HEK293 (cell line): ENCODE data around the gene DBF4.

ENCODE experiments used
- CTCF ChIA-PET: fragments of 350-600 bp; formaldehyde crosslinking; extraction: SDS; loops from one replicate; lab custom pipeline; 2021; ENCODE audit warnings: antibody characterized with exemption; lab: Yijun Ruan, JAX
- POLR2A ChIA-PET: fragments of 300-600 bp; formaldehyde crosslinking; extraction: SDS; loops from one replicate; lab custom pipeline; 2020; ENCODE audit warnings: antibody characterized with exemption, inconsistent platforms; lab: Yijun Ruan, JAX
- H3K27ac ChIP-seq: fragments of 200-500 bp; sonication (Bioruptor generic); 2 replicates; pipeline ENCODE4 v1.5.1; 2014; ENCODE audit warnings: low read depth, low read length, control low read depth, inconsistent platforms; ENCODE audit errors: extremely low read depth
- H3K36me3 ChIP-seq, 2 experiments: fragments of 200-500 bp in 1 of 2; sonication (Bioruptor generic) in 1 of 2; 1 replicate in 1 of 2; 2 replicates in 1 of 2; pipeline ENCODE4 v1.5.1; 2014 to 2017; ENCODE audit warnings: inconsistent platforms in 2 of 2, low read length in 2 of 2; ENCODE audit not compliant: control insufficient read depth in 2 of 2, insufficient read depth in 1 of 2
- H3K4me1 ChIP-seq: fragments of 200-500 bp; sonication (Bioruptor generic); 2 replicates; pipeline ENCODE4 v1.5.1; 2014; ENCODE audit warnings: mild to moderate bottlenecking, low read length, inconsistent platforms; ENCODE audit not compliant: control insufficient read depth, insufficient read depth
- H3K4me3 ChIP-seq: 2 replicates; pipeline ENCODE4 v1.5.1; 2011; ENCODE audit warnings: low read depth, mild to moderate bottlenecking, control low read depth, low read length, moderate library complexity
- H3K9me3 ChIP-seq: fragments of 200-500 bp; sonication (Bioruptor generic); 2 replicates; pipeline ENCODE4 v1.5.1; 2014; ENCODE audit warnings: low read depth, low read length, inconsistent platforms; ENCODE audit not compliant: control insufficient read depth, insufficient read depth
- GLIS1 ChIP-seq: fragments of 450-650 bp; formaldehyde crosslinking; IDR thresholded peaks from 2 replicates; pipeline ENCODE4 v1.5.1; 2016; ENCODE audit warnings: missing biosample characterization, missing genetic modification characterization
- GLIS2 ChIP-seq: fragments of 450-650 bp; formaldehyde crosslinking; IDR thresholded peaks from 2 replicates; pipeline ENCODE4 v1.5.1; 2016; ENCODE audit warnings: missing biosample characterization, missing genetic modification characterization
- KLF8 ChIP-seq: fragments of 450-650 bp; formaldehyde crosslinking; IDR thresholded peaks from 2 replicates; pipeline ENCODE4 v1.5.1; 2016; ENCODE audit warnings: missing biosample characterization, missing genetic modification characterization
- TRIM28 ChIP-seq: IDR thresholded peaks from 2 replicates; pipeline ENCODE4 v1.6.1; 2011; ENCODE audit warnings: low read length, control low read depth, borderline replicate concordance
- ZBTB17 ChIP-seq: fragments of 450-650 bp; formaldehyde crosslinking; IDR thresholded peaks from 2 replicates; pipeline ENCODE4 v1.5.1; 2016; ENCODE audit warnings: missing biosample characterization, missing genetic modification characterization
- ZBTB7A ChIP-seq: fragments of 450-650 bp; formaldehyde crosslinking; IDR thresholded peaks from 2 replicates; pipeline ENCODE4 v1.5.1; 2016; ENCODE audit warnings: low read depth, missing biosample characterization, missing genetic modification characterization
- ZBTB8A ChIP-seq: fragments of 450-650 bp; formaldehyde crosslinking; IDR thresholded peaks from 2 replicates; pipeline ENCODE4 v1.5.1; 2016; ENCODE audit warnings: missing biosample characterization, missing genetic modification characterization
- ZEB2 ChIP-seq: fragments of 450-650 bp; formaldehyde crosslinking; IDR thresholded peaks from 2 replicates; pipeline ENCODE4 v1.5.1; 2016; ENCODE audit warnings: missing biosample characterization, missing genetic modification characterization
- ZIC2 ChIP-seq: fragments of 450-650 bp; formaldehyde crosslinking; IDR thresholded peaks from 2 replicates; pipeline ENCODE4 v1.5.1; 2016; ENCODE audit warnings: missing biosample characterization, missing genetic modification characterization
- ZNF138 ChIP-seq: fragments of 450-650 bp; formaldehyde crosslinking; IDR thresholded peaks from 2 replicates; pipeline ENCODE4 v1.5.1; 2016; ENCODE audit warnings: missing biosample characterization, missing genetic modification characterization, borderline replicate concordance
- ZNF19 ChIP-seq: fragments of 450-650 bp; formaldehyde crosslinking; IDR thresholded peaks from 2 replicates; pipeline ENCODE4; 2016; ENCODE audit warnings: missing biosample characterization, missing genetic modification characterization, low read depth
- ZNF2 ChIP-seq: fragments of 450-650 bp; formaldehyde crosslinking; IDR thresholded peaks from 2 replicates; pipeline ENCODE4 v1.5.1; 2016; ENCODE audit warnings: missing biosample characterization, missing genetic modification characterization
- ZNF223 ChIP-seq: fragments of 450-650 bp; formaldehyde crosslinking; IDR thresholded peaks from 2 replicates; pipeline ENCODE4 v1.5.1; 2016; ENCODE audit warnings: missing biosample characterization, missing genetic modification characterization
- ZNF23 ChIP-seq: fragments of 450-650 bp; formaldehyde crosslinking; IDR thresholded peaks from 2 replicates; pipeline ENCODE4 v1.5.1; 2016; ENCODE audit warnings: missing biosample characterization, missing genetic modification characterization, borderline replicate concordance
- ZNF341 ChIP-seq: fragments of 450-650 bp; formaldehyde crosslinking; IDR thresholded peaks from 2 replicates; pipeline ENCODE4; 2016; ENCODE audit warnings: low read depth, missing biosample characterization, missing genetic modification characterization
- ZNF366 ChIP-seq: fragments of 450-650 bp; formaldehyde crosslinking; conservative IDR thresholded peaks from 2 replicates; pipeline ENCODE4 v1.5.1; 2016; ENCODE audit warnings: missing biosample characterization, missing genetic modification characterization
- ZNF394 ChIP-seq: fragments of 450-650 bp; formaldehyde crosslinking; IDR thresholded peaks from 2 replicates; pipeline ENCODE4 v1.5.1; 2016; ENCODE audit warnings: missing biosample characterization, missing genetic modification characterization, mild to moderate bottlenecking, moderate library complexity, borderline replicate concordance
- ZNF473 ChIP-seq: fragments of 450-650 bp; formaldehyde crosslinking; IDR thresholded peaks from 2 replicates; pipeline ENCODE4 v1.5.1; 2017; ENCODE audit warnings: missing biosample characterization, missing genetic modification characterization
- ZNF501 ChIP-seq: fragments of 450-650 bp; formaldehyde crosslinking; IDR thresholded peaks from 2 replicates; pipeline ENCODE4 v1.5.1; 2016; ENCODE audit warnings: missing biosample characterization, missing genetic modification characterization
- ZNF530 ChIP-seq: fragments of 450-650 bp; formaldehyde crosslinking; IDR thresholded peaks from 2 replicates; pipeline ENCODE4 v1.5.1; 2016; ENCODE audit warnings: low read depth, missing biosample characterization, missing genetic modification characterization
- ZNF600 ChIP-seq: fragments of 450-650 bp; formaldehyde crosslinking; IDR thresholded peaks from 2 replicates; pipeline ENCODE4 v1.5.1; 2016; ENCODE audit warnings: missing biosample characterization, missing genetic modification characterization
- ZNF792 ChIP-seq: fragments of 450-650 bp; formaldehyde crosslinking; IDR thresholded peaks from 2 replicates; pipeline ENCODE4 v1.5.1; 2016; ENCODE audit warnings: missing biosample characterization, missing genetic modification characterization
- ZXDB ChIP-seq: fragments of 450-650 bp; formaldehyde crosslinking; IDR thresholded peaks from 2 replicates; pipeline ENCODE4 v1.5.1; 2016; ENCODE audit warnings: missing biosample characterization, missing genetic modification characterization
- TF ChIP-seq, protein P1 (sequence below): fragments of 450-650 bp; formaldehyde crosslinking; optimal IDR thresholded peaks from 2 replicates; pipeline ENCODE3; 2016; ENCODE audit warnings: missing biosample characterization, mild to moderate bottlenecking, missing genetic modification characterization
- TF ChIP-seq, protein P2 (sequence below): fragments of 450-650 bp; formaldehyde crosslinking; IDR thresholded peaks from 2 replicates; pipeline ENCODE4 v1.5.1; 2016; ENCODE audit warnings: missing biosample characterization, missing genetic modification characterization

DBF4 gene

GRCh38 chr7:87926581-87927461 lies 50.5 kb downstream of the DBF4 start (continued):
- TF ChIP-seq ZBTB17 (tag by site-specific recombination) (peak; percentile 43; the same call in 1 of the 2 replicates), ZNF2 (tag by site-specific recombination) (peak; percentile 34; the same call in 1 of the 2 replicates), ZNF501 (tag by site-specific recombination) (no peak), ZIC2 (tag by site-specific recombination) (peak; percentile 68), ZBTB7A (tag by site-specific recombination) (no peak), ZNF138 (tag by site-specific recombination) (no peak), ZNF394 (no peak), ZNF19 (tag by site-specific recombination) (no peak), ZNF473 (tag by site-specific recombination) (no peak)

DNA sequence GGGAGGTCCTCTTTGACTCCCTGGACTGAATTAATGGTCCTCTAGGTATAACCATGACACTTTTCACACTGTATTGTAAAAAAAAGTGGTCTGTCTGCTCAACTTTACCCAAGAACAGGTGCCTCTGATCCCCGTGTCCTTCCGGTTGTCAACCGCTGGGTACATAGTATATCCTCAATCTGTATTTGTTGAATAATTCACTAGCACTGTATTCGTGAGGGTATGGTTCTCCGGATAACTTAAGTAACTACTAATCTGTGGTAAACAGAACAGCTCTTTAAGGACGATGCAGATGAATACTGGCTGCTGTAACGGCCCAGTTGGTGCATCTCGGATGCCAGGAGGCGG lies 57.3 kb downstream of the DBF4 start:
- H3K4me1 ChIP-seq: peaks cover 4% of the 10 kb centered on the region; the same call in 1 of the 2 replicates

GRCh38 chr7:87933953-87934698 lies 57.8 kb downstream of the DBF4 start, which contains the start of gene ADAM22:
Gene ADAM22, plus strand, starts transcription at chr7:87934251. Its CDS starts 215 bp downstream, at chr7:87934466.
- Histone ChIP-seq H3K4me3 (peak within 1 kb of the TSS; percentile 87), H3K27ac (peak within 1 kb of the TSS; percentile 70), H3K4me1 (peaks cover 4% of the 10 kb centered on the region; the same call in 1 of the 2 replicates), H3K36me3 (peaks cover 0 to 4% of the 10 kb centered on the region in 2 experiments; a peak in 1 of 3 replicates), H3K9me3 (no peaks in the 10 kb centered on the region)
- CTCF ChIA-PET: interaction anchor here (0.6 to 0.7 kb wide), 3 partner anchors 31 to 205 kb away, joined by 3 read pairs; no protein-coding TSS in a partner anchor
- POLR2A ChIA-PET: interaction anchor here (0.6 to 1.8 kb wide), 17 partner anchors 9 to 714 kb away, joined by 3 to 13 read pairs (median 4); partner anchors contain the start of genes ABCB1, DBF4, SLC25A40 and TMEM243
- no peak for TF ChIP-seq ZNF792
- TF ChIP-seq ZNF223 (tag by site-specific recombination): no peak
- 0 out of 2 replicates have a peak, but pooled peaks have one; percentile 18 for TF ChIP-seq KLF8 (tag by site-specific recombination)
- TF ChIP-seq ZEB2 (tag by site-specific recombination): peak; percentile 65
- TF ChIP-seq ZBTB17 (tag by site-specific recombination): peak; percentile 86
- TF ChIP-seq GLIS2: peak; percentile 97
- no peak for TF ChIP-seq ZNF530 (tag by site-specific recombination)
- peak; percentile 52 for TF ChIP-seq ZIC2 (tag by site-specific recombination)
- TF ChIP-seq TRIM28: peak; percentile 69
- TF ChIP-seq ZNF23 (tag by site-specific recombination): no peak
- peak; percentile 68 for TF ChIP-seq ZXDB (tag by site-specific recombination)
- peak; percentile 99 for TF ChIP-seq ZBTB8A (tag by site-specific recombination)
- TF ChIP-seq ZNF600 (tag by site-specific recombination): peak; percentile 19; the same call in 1 of the 2 replicates
- TF ChIP-seq ZNF341: peak; percentile 80
- peak; percentile 80 for TF ChIP-seq GLIS1 (tag by site-specific recombination)
- TF ChIP-seq, protein P1, sequence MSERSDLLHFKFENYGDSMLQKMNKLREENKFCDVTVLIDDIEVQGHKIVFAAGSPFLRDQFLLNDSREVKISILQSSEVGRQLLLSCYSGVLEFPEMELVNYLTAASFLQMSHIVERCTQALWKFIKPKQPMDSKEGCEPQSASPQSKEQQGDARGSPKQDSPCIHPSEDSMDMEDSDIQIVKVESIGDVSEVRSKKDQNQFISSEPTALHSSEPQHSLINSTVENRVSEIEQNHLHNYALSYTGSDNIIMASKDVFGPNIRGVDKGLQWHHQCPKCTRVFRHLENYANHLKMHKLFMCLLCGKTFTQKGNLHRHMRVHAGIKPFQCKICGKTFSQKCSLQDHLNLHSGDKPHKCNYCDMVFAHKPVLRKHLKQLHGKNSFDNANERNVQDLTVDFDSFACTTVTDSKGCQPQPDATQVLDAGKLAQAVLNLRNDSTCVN (tag by site-specific recombination): peak; percentile 98

More for the DNA sequence above, 57.3 kb downstream of the DBF4 start:
- CTCF ChIA-PET: interaction anchor here (0.6 kb wide), 2 partner anchors 31 to 160 kb away, joined by 3 read pairs; no protein-coding TSS in a partner anchor
- Histone ChIP-seq H3K9me3 (no peaks in the 10 kb centered on the region), H3K4me3 (peak overlapping the region; percentile 87), H3K27ac (peak overlapping the region; percentile 49), H3K36me3 (peaks cover 0 to 2% of the 10 kb centered on the region in 2 experiments; a peak in 1 of 3 replicates)
- POLR2A ChIA-PET: interaction anchor here (0.6 to 1.8 kb wide), 15 partner anchors 10 to 713 kb away, joined by 3 to 13 read pairs (median 3); partner anchors contain the start of genes ABCB1, DBF4, SLC25A40 and TMEM243
- TF ChIP-seq ZBTB17 (tag by site-specific recombination) (no peak), ZNF366 (0 out of 2 replicates have a peak, but pooled peaks have one; percentile 26)
- TF ChIP-seq, protein P2, sequence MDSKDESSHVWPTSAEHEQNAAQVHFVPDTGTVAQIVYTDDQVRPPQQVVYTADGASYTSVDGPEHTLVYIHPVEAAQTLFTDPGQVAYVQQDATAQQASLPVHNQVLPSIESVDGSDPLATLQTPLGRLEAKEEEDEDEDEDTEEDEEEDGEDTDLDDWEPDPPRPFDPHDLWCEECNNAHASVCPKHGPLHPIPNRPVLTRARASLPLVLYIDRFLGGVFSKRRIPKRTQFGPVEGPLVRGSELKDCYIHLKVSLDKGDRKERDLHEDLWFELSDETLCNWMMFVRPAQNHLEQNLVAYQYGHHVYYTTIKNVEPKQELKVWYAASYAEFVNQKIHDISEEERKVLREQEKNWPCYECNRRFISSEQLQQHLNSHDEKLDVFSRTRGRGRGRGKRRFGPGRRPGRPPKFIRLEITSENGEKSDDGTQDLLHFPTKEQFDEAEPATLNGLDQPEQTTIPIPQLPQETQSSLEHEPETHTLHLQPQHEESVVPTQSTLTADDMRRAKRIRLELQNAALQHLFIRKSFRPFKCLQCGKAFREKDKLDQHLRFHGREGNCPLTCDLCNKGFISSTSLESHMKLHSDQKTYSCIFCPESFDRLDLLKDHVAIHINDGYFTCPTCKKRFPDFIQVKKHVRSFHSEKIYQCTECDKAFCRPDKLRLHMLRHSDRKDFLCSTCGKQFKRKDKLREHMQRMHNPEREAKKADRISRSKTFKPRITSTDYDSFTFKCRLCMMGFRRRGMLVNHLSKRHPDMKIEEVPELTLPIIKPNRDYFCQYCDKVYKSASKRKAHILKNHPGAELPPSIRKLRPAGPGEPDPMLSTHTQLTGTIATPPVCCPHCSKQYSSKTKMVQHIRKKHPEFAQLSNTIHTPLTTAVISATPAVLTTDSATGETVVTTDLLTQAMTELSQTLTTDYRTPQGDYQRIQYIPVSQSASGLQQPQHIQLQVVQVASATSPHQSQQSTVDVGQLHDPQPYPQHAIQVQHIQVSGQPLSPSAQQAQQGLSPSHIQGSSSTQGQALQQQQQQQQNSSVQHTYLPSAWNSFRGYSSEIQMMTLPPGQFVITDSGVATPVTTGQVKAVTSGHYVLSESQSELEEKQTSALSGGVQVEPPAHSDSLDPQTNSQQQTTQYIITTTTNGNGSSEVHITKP: peak; percentile 44; the same call in 1 of the 2 replicates
